ENCODE results near the gene KAT2A. TPM values are rescaled to one million over a fixed set of nuclear protein-coding genes. Genes with fewer than 3 reads are reported as not detected.

KAT2A gene
- total RNA-seq, 1 experiment from 2014 or later = 44.8 TPM

GRCh38 chr17:42122371-42123303, 1.5 kb upstream of the KAT2A start, which contains the start of gene HSPB9 (continued):
- TF ChIP-seq, protein P1, sequence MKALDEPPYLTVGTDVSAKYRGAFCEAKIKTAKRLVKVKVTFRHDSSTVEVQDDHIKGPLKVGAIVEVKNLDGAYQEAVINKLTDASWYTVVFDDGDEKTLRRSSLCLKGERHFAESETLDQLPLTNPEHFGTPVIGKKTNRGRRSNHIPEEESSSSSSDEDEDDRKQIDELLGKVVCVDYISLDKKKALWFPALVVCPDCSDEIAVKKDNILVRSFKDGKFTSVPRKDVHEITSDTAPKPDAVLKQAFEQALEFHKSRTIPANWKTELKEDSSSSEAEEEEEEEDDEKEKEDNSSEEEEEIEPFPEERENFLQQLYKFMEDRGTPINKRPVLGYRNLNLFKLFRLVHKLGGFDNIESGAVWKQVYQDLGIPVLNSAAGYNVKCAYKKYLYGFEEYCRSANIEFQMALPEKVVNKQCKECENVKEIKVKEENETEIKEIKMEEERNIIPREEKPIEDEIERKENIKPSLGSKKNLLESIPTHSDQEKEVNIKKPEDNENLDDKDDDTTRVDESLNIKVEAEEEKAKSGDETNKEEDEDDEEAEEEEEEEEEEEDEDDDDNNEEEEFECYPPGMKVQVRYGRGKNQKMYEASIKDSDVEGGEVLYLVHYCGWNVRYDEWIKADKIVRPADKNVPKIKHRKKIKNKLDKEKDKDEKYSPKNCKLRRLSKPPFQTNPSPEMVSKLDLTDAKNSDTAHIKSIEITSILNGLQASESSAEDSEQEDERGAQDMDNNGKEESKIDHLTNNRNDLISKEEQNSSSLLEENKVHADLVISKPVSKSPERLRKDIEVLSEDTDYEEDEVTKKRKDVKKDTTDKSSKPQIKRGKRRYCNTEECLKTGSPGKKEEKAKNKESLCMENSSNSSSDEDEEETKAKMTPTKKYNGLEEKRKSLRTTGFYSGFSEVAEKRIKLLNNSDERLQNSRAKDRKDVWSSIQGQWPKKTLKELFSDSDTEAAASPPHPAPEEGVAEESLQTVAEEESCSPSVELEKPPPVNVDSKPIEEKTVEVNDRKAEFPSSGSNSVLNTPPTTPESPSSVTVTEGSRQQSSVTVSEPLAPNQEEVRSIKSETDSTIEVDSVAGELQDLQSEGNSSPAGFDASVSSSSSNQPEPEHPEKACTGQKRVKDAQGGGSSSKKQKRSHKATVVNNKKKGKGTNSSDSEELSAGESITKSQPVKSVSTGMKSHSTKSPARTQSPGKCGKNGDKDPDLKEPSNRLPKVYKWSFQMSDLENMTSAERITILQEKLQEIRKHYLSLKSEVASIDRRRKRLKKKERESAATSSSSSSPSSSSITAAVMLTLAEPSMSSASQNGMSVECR (CRISPR knock-in tag; IDR thresholded peaks at IDR 0.05; ENCODE audit: borderline replicate concordance) = no peak
- TF ChIP-seq ZBTB21 (CRISPR knock-in tag; IDR thresholded peaks at IDR 0.05; ENCODE audit: borderline replicate concordance) = no peak; the same call in 1 of the 2 replicates
- TF ChIP-seq FOXP1 (CRISPR knock-in tag; IDR thresholded peaks at IDR 0.05; ENCODE audit: borderline replicate concordance) = no peak
- TF ChIP-seq, protein P2, sequence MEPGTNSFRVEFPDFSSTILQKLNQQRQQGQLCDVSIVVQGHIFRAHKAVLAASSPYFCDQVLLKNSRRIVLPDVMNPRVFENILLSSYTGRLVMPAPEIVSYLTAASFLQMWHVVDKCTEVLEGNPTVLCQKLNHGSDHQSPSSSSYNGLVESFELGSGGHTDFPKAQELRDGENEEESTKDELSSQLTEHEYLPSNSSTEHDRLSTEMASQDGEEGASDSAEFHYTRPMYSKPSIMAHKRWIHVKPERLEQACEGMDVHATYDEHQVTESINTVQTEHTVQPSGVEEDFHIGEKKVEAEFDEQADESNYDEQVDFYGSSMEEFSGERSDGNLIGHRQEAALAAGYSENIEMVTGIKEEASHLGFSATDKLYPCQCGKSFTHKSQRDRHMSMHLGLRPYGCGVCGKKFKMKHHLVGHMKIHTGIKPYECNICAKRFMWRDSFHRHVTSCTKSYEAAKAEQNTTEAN (CRISPR knock-in tag; IDR thresholded peaks at IDR 0.05) = no peak
- no peak for TF ChIP-seq SMAD4 (CRISPR knock-in tag; IDR thresholded peaks at IDR 0.05)
- no peak for TF ChIP-seq ERG (CRISPR knock-in tag; IDR thresholded peaks at IDR 0.05)
- TF ChIP-seq GRHL2 (CRISPR knock-in tag; IDR thresholded peaks at IDR 0.05; ENCODE audit: insufficient replicate concordance, severe bottlenecking) = no peak
- peak; percentile 77 for TF ChIP-seq HMGXB4 (CRISPR knock-in tag; IDR thresholded peaks at IDR 0.05)
- no peak for TF ChIP-seq EMX1 (CRISPR knock-in tag; IDR thresholded peaks at IDR 0.05)
- no peak for TF ChIP-seq NR1H2 (CRISPR knock-in tag; IDR thresholded peaks at IDR 0.05)
- no peak for TF ChIP-seq TEAD1 (CRISPR knock-in tag; IDR thresholded peaks at IDR 0.05)
- TF ChIP-seq JAZF1 (CRISPR knock-in tag; IDR thresholded peaks at IDR 0.05) = no peak
- TF ChIP-seq PRRX2 (CRISPR knock-in tag; IDR thresholded peaks at IDR 0.05) = no peak
- TF ChIP-seq ZNF232 (CRISPR knock-in tag; IDR thresholded peaks at IDR 0.05) = no peak
- TF ChIP-seq RELA (CRISPR knock-in tag; IDR thresholded peaks at IDR 0.05; ENCODE audit: borderline replicate concordance) = peak; percentile 57; the same call in 1 of the 2 replicates
- TF ChIP-seq, protein P3, sequence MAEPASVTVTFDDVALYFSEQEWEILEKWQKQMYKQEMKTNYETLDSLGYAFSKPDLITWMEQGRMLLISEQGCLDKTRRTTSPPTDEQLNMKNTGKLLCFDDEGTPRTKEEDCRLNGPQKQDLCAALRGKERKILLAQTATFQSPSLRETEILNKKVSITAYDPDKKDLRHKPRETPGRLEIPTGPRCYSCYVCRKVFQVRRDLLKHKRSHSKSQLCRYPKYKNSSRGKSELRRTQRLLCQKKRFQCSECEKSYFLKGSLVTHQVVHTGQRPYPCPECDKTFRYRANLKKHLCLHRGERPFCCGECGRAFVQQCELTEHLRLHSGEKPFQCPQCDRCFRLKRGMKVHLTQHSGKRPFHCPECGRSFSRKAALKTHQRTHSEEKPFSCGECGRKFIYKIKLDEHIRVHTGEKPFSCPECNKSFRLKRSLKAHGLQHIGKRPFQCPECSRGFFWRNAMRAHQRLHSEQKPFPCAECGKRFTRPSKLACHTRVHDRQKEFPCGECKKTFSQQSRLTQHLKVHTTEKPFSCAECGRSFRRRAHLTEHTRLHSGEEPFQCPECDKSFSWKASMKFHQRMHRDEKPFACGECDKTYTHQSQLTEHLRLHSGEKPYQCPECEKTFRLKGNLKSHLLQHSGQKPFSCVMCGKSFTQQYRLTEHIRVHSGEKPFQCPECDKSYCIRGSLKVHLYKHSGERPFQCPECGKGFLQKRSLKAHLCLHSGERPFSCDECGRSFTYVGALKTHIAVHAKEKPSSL (CRISPR knock-in tag; conservative IDR thresholded peaks at IDR 0.05) = no peak
- TF ChIP-seq SOX15 (CRISPR knock-in tag; IDR thresholded peaks at IDR 0.05) = no peak
- TF ChIP-seq ZNF138 (CRISPR knock-in tag; conservative IDR thresholded peaks at IDR 0.05) = no peak
- no peak for TF ChIP-seq ZNF263 (CRISPR knock-in tag; IDR thresholded peaks at IDR 0.05; ENCODE audit: low read depth)
- peak; percentile 41; the same call in 1 of the 2 replicates for TF ChIP-seq TP53 (CRISPR knock-in tag; IDR thresholded peaks at IDR 0.05)
- no peak for TF ChIP-seq ZNF219 (CRISPR knock-in tag; IDR thresholded peaks at IDR 0.05; ENCODE audit: borderline replicate concordance)
- TF ChIP-seq, protein P4, sequence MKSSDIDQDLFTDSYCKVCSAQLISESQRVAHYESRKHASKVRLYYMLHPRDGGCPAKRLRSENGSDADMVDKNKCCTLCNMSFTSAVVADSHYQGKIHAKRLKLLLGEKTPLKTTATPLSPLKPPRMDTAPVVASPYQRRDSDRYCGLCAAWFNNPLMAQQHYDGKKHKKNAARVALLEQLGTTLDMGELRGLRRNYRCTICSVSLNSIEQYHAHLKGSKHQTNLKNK (CRISPR knock-in tag; IDR thresholded peaks at IDR 0.05) = no peak
- no peak for TF ChIP-seq RORB (CRISPR knock-in tag; IDR thresholded peaks at IDR 0.05)
- peak; percentile 50; the same call in 1 of the 2 replicates for TF ChIP-seq SP1 (CRISPR knock-in tag; conservative IDR thresholded peaks at IDR 0.05)
- TF ChIP-seq, protein P5, sequence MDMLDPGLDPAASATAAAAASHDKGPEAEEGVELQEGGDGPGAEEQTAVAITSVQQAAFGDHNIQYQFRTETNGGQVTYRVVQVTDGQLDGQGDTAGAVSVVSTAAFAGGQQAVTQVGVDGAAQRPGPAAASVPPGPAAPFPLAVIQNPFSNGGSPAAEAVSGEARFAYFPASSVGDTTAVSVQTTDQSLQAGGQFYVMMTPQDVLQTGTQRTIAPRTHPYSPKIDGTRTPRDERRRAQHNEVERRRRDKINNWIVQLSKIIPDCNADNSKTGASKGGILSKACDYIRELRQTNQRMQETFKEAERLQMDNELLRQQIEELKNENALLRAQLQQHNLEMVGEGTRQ (CRISPR knock-in tag; IDR thresholded peaks at IDR 0.05) = no peak
- TF ChIP-seq CDX4 (CRISPR knock-in tag; IDR thresholded peaks at IDR 0.05; ENCODE audit: borderline replicate concordance) = no peak
